Psoas muscle (tissue), 8 donors: ENCODE data around the gene THADA. TPM values are rescaled to one million over a fixed set of nuclear protein-coding genes. Genes with fewer than 3 reads are reported as not detected.
"Not testable (repeated sequence)": the region's sequence is repeated elsewhere in the genome, so short reads cannot be mapped to it uniquely, and the experiment has no call there.

ENCODE experiments used
- ATAC-seq, 4 donors: fragments of 200-7000 bp; cut with Tn5 transposase; one replicate each; pipeline ENCODE4 v1.9.1; 2020; ENCODE audit warnings: moderate library complexity in 3 of 4, mild to moderate bottlenecking in 2 of 4
- DNase-seq, 2 donors: peaks; one replicate each; pipeline ENCODE4 v3.0.0-alpha.2; 2020
- H3K27ac ChIP-seq: fragments of 200-600 bp; one replicate; pipeline ENCODE4 v1.8.0; 2022
- H3K27me3 ChIP-seq, 3 donors: fragments of 200-600 bp in 1 of 3; one replicate each; pipeline versions ENCODE4 v1.6.1 to v1.8.0; 2013 to 2022; ENCODE audit warnings: low read length in 2 of 3, mild to moderate bottlenecking in 2 of 3, moderate library complexity in 1 of 3; ENCODE audit not compliant: insufficient read depth in 3 of 3
- H3K36me3 ChIP-seq, 2 donors: fragments of 200-600 bp in 1 of 2; one replicate each; pipeline versions ENCODE4 v1.6.1 to v1.8.0; 2013 to 2022; ENCODE audit warnings: low read depth in 1 of 2, mild to moderate bottlenecking in 1 of 2, moderate library complexity in 1 of 2; ENCODE audit not compliant: insufficient read depth in 1 of 2
- H3K4me1 ChIP-seq: fragments of 200-600 bp; one replicate; pipeline ENCODE4 v1.8.0; 2022
- H3K4me3 ChIP-seq: fragments of 200-600 bp; one replicate; pipeline ENCODE4 v1.8.0; 2022; ENCODE audit warnings: mild to moderate bottlenecking
- H3K9me3 ChIP-seq: fragments of 200-600 bp; one replicate; pipeline ENCODE4 v1.8.0; 2022
- CTCF ChIP-seq: fragments of 200-600 bp; IDR thresholded peaks from one replicate; pipeline ENCODE4 v1.8.0; 2022; ENCODE audit warnings: antibody characterized with exemption
- WGBS, 3 donors: extraction: QIAGEN DNeasy Blood & Tissue Kit; methylation state at CpG; one replicate each; pipeline versions ENCODE4 v1.1.6 to v1.1.7; 2013; 5-methylcytosine and 5-hydroxymethylcytosine counted together
- intact Hi-C, 2 donors: fragments of 100-400 bp; cut with DNase I; formaldehyde crosslinking; loops; one replicate each; pipeline versions ENCODE4 v1.11.0 to v1.14.2; 2022
- polyA plus RNA-seq, 3 donors: library from polyadenylated mRNA; stranded (reverse); fragments of 200-250 nt; gene quantifications; one replicate each; pipeline ENCODE4 v1.2.3, GENCODE V29; 2013
- total RNA-seq, 4 donors: library from RNA; stranded (reverse); fragmentation: NEBNext Ultra II Directional in 2 of 4; extraction: Animal tissue kit (Norgen Biotek cat#: 25700) in 2 of 4; gene quantifications; one replicate each; pipeline versions ENCODE4 v1.2.1 to v1.2.4, GENCODE V29; 2021 to 2023
- donor health status: healthy with polysubstance abuse.
- donor health status: DM: no; HTN: no; CAD: no; lungs with moderate emphysema.
- donor health status: Bipolar disorder and iron deficiency.
- donor health status: healthy.
- donor health status: DM: yes; HTN: yes; CAD: no.
- donor health status: DM: no; HTN: no; CAD: no.
- donor health status: DM: no; HTN: no; CAD: no.
- donor health status: DM: yes; HTN: yes; CAD: no.

THADA gene
- total and polyA plus RNA-seq, 7 donors = 8.1 to 17.4 (median 11.6) TPM

- 15 to 21% (median 19%) methylated on average over 2 of the region's 2 CpGs for WGBS, 3 donors
- Histone ChIP-seq H3K36me3 (no peaks in the 10 kb centered on the region), H3K4me3 (no peak overlapping the region), H3K27me3 (no peaks in the 10 kb centered on the region), H3K9me3 (no peaks in the 10 kb centered on the region), H3K4me1 (no peaks in the 10 kb centered on the region), H3K27ac (no peak overlapping the region)
- no peak for DNase-seq
- TF ChIP-seq CTCF = peak; percentile 29
- intact Hi-C loops = no loop called here
- peak in 3 of 4 donors; percentile 45 to 69 (median 46) for ATAC-seq
These were observed 9.3 kb upstream of the THADA start for GRCh38 chr2:43605079-43605655.

GRCh38 chr2:43604674-43605073 lies 8.8 kb upstream of the THADA start:
- H3K9me3 ChIP-seq = no peaks in the 10 kb centered on the region
- WGBS, 3 donors = 74 to 81% (median 79%) methylated on average over 4 of the region's 4 CpGs
- ATAC-seq (no peak), DNase-seq (no peak)
- H3K27ac ChIP-seq = no peak overlapping the region
- no peak for TF ChIP-seq CTCF
- intact Hi-C loops = no loop called here
- H3K4me3 ChIP-seq = no peak overlapping the region
- no peaks in the 10 kb centered on the region for H3K27me3 ChIP-seq
- no peaks in the 10 kb centered on the region for H3K36me3 ChIP-seq
- H3K4me1 ChIP-seq = no peaks in the 10 kb centered on the region

- H3K36me3 ChIP-seq, H3K27me3 ChIP-seq, DNase-seq, H3K9me3 ChIP-seq, H3K4me3 ChIP-seq, intact Hi-C loops, ATAC-seq, H3K27ac ChIP-seq, H3K4me1 ChIP-seq: not testable (repeated sequence)
- WGBS, 3 donors = 60 to 66% (median 61%) methylated on average over 1 of the region's 1 CpG
These were observed 4.8 kb upstream of the THADA start for GRCh38 chr2:43600596-43600995.

- peak overlapping the region; percentile 85 for H3K4me3 ChIP-seq
- TF ChIP-seq CTCF = no peak
- DNase-seq (no peak), ATAC-seq (no peak)
- H3K36me3 ChIP-seq = peaks cover 0 to 25% of the 10 kb centered on the region in 2 donors
- H3K27me3 ChIP-seq = peaks cover 0 to 4% (median 3%) of the 10 kb centered on the region in 3 donors
- no peak overlapping the region for H3K27ac ChIP-seq
- intact Hi-C loops = no loop called here
- peaks cover 11% of the 10 kb centered on the region for H3K4me1 ChIP-seq
- H3K9me3 ChIP-seq = no peaks in the 10 kb centered on the region
- 86 to 92% (median 92%) methylated on average over 3 of the region's 3 CpGs for WGBS, 3 donors
These were observed 963 bp downstream of the THADA start for GRCh38 chr2:43594875-43595274.

- intact Hi-C loops = no loop called here
- no peak for TF ChIP-seq CTCF
- peaks cover 0 to 3% (median 0%) of the 10 kb centered on the region in 3 donors for H3K27me3 ChIP-seq
These were observed 2.6 kb downstream of the THADA start for GRCh38 chr2:43593254-43593653.

More at GRCh38 chr2:43593254-43593653, 2.6 kb downstream of the THADA start:
- Histone ChIP-seq H3K4me3 (no peak overlapping the region), H3K27ac (no peak overlapping the region), H3K4me1 (peaks cover 11% of the 10 kb centered on the region), H3K36me3 (peaks cover 2 to 40% of the 10 kb centered on the region in 2 donors), H3K9me3 (no peaks in the 10 kb centered on the region)
- no peak for DNase-seq
- no peak for ATAC-seq
- WGBS, 3 donors = 83 to 89% (median 88%) methylated on average over 3 of the region's 3 CpGs
